HepG2 (cell line): ENCODE results near the gene CMTM1. TPM values are rescaled to one million over a fixed set of nuclear protein-coding genes. Genes with fewer than 3 reads are reported as not detected.
A peak's percentile ranks its signal among the peaks of the same experiment; 100 is the strongest.

Experiments
- CAMTA2 ChIP-seq: sonication (generic); formaldehyde crosslinking; IDR thresholded peaks from 2 replicates; pipeline ENCODE4 v1.4.0; 2020; ENCODE audit warnings: mild to moderate bottlenecking, missing genetic modification reagents, borderline replicate concordance
- EHMT2 ChIP-seq: fragments of 200-600 bp; sonication (generic); IDR thresholded peaks from 2 replicates; pipeline ENCODE4 v1.7.0; 2017; ENCODE audit warnings: antibody characterized with exemption, low read depth, low read length, borderline replicate concordance
- FOXO4 ChIP-seq: sonication (generic); formaldehyde crosslinking; conservative IDR thresholded peaks from 2 replicates; pipeline ENCODE4 v1.8.1; 2023; ENCODE audit warnings: missing genetic modification reagents
- JUNB ChIP-seq: sonication (generic); formaldehyde crosslinking; IDR thresholded peaks from 2 replicates; pipeline ENCODE4 v1.8.0; 2022; ENCODE audit warnings: missing genetic modification reagents, mild to moderate bottlenecking, borderline replicate concordance
- MXI1 ChIP-seq: IDR thresholded peaks from 3 replicates; pipeline ENCODE4 v1.6.1; 2012; ENCODE audit warnings: low read depth, low read length, inconsistent platforms, borderline replicate concordance
- SP2 ChIP-seq: sonication (generic); formaldehyde crosslinking; IDR thresholded peaks from 2 replicates; pipeline ENCODE4 v1.5.1; 2020; ENCODE audit warnings: mild to moderate bottlenecking, missing genetic modification reagents
- TOE1 ChIP-seq: sonication (generic); formaldehyde crosslinking; IDR thresholded peaks from 2 replicates; pipeline ENCODE4 v1.4.0; 2020; ENCODE audit warnings: mild to moderate bottlenecking, missing genetic modification reagents
- TSC22D2 ChIP-seq: sonication (generic); formaldehyde crosslinking; IDR thresholded peaks from 2 replicates; pipeline ENCODE4 v1.5.1; 2020; ENCODE audit warnings: missing genetic modification reagents, mild to moderate bottlenecking, borderline replicate concordance
- U2AF2 ChIP-seq: fragments of 200-400 bp; formaldehyde crosslinking; IDR thresholded peaks from 2 replicates; pipeline ENCODE4 v1.6.1; 2017; ENCODE audit warnings: low read depth, mild to moderate bottlenecking, low read length
- ZFP91 ChIP-seq: sonication (generic); formaldehyde crosslinking; IDR thresholded peaks from 2 replicates; pipeline ENCODE4 v1.9.0; 2022; ENCODE audit warnings: missing genetic modification reagents, mild to moderate bottlenecking, borderline replicate concordance
- ZHX1 ChIP-seq: sonication (generic); formaldehyde crosslinking; IDR thresholded peaks from 2 replicates; pipeline ENCODE4 v1.8.1; 2022; ENCODE audit warnings: low read depth, mild to moderate bottlenecking, missing genetic modification reagents
- ZNF335 ChIP-seq: sonication (generic); formaldehyde crosslinking; IDR thresholded peaks from 2 replicates; pipeline ENCODE4 v1.4.0; 2020; ENCODE audit warnings: missing genetic modification reagents
- ZNF432 ChIP-seq: sonication (generic); formaldehyde crosslinking; IDR thresholded peaks from 2 replicates; pipeline ENCODE4 v1.5.0; 2020; ENCODE audit warnings: missing genetic modification reagents, mild to moderate bottlenecking, borderline replicate concordance
- ZNF761 ChIP-seq: sonication (generic); formaldehyde crosslinking; conservative IDR thresholded peaks from 2 replicates; pipeline ENCODE4 v1.4.0; 2020; ENCODE audit warnings: mild to moderate bottlenecking, missing genetic modification reagents
- ZNF766 ChIP-seq: sonication (generic); formaldehyde crosslinking; IDR thresholded peaks from 2 replicates; pipeline ENCODE4 v1.5.0; 2020; ENCODE audit warnings: missing genetic modification reagents, borderline replicate concordance
- ZNF792 ChIP-seq: IDR thresholded peaks from 2 replicates; pipeline ENCODE4 v1.6.1; 2016
- ZNF879 ChIP-seq: sonication (generic); formaldehyde crosslinking; IDR thresholded peaks from 2 replicates; pipeline ENCODE4 v1.8.1; 2023; ENCODE audit warnings: missing genetic modification reagents
- polyA plus RNA-seq, 8 experiments: library from polyadenylated mRNA; depleted of rRNA in 3 of 8; stranded (reverse) in 7 of 8; unstranded in 1 of 8; fragments of >200 nt; fragmentation: Illumina TruSeq in 4 of 8; extraction: Trizol in 4 of 8; gene quantifications; 2 replicates each; pipeline versions ENCODE4 v1.2.1 to v1.2.3, GENCODE V29; 2011 to 2016; ENCODE audit warnings: low read depth in 4 of 8, missing spikeins in 1 of 8, mixed read lengths in 1 of 8; ENCODE audit not compliant: insufficient read depth in 1 of 8
- total RNA-seq, 5 experiments: library from RNA; depleted of rRNA; stranded (reverse); fragments of >200 nt; fragmentation: Illumina TruSeq; extraction: Trizol; gene quantifications; 2 replicates each; pipeline ENCODE4 v1.2.3, GENCODE V29; 2016; ENCODE audit warnings: low read depth in 1 of 5
- TF ChIP-seq, protein P1 (sequence below): IDR thresholded peaks from 2 replicates; pipeline ENCODE4 v1.6.1; 2016; ENCODE audit warnings: low read depth
- TF ChIP-seq, protein P2 (sequence below): sonication (generic); formaldehyde crosslinking; IDR thresholded peaks from 2 replicates; pipeline ENCODE4 v1.8.1; 2023; ENCODE audit warnings: mild to moderate bottlenecking, missing genetic modification reagents

The CMTM1 gene
- total and polyA plus RNA-seq, 2 of the 13 experiments (the other 11 are each of a cell fraction or from before 2014, with no cell fraction given), result 1.7 to 2.9 TPM

DNA sequence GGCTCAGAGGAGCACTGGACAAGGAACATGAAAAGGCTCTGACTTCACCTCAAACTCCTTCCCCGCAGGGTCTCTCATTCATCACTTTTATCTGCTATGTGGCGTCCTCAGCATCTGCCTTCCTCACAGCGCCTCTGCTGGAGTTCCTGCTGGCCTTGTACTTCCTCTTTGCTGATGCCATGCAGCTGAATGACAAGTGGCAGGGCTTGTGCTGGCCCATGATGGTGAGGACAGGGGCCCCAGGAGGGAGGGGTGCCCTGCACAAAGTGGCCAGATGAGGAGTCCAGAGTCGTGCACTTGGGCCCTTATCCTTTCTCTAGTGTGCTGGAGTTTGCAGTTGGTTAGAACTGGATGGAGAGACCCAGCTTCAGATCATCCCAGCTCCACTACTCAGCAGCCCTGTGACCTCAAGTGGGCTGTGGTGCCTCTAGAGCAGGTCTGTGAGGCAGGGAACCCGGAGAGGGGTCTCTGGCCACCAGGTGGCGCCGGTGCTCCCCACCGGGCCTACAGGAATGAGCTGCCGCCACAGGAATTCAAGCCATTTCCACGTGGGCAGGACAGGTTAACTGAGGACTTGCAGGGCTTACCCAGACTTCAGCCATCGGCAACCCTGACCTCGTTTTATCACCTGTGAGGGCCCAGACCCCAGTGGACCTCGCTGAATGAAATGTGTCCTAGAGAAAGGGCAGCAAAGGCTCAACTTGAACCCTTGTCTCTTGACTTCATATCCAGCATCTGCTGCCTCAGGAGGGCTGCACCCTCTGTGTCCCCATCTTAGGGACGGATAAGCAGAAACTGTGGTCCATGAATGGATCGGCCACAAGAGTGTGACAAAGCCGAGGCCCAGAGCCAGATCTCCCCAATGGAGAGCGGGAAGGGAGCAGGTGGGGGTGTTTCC lies 42.3 kb downstream of the CMTM1 start (continued):
- TF ChIP-seq ZNF432 (no peak), TSC22D2 (CRISPR knock-in tag) (peak; percentile 60; the same call in 1 of the 2 replicates), FOXO4 (CRISPR knock-in tag) (no peak), MXI1 (peak; percentile 98; the same call in 2 of the 3 replicates), JUNB (no peak), SP2 (no peak), EHMT2 (no peak), ZFP91 (CRISPR knock-in tag) (peak; percentile 70), U2AF2 (no peak), ZNF879 (CRISPR knock-in tag) (peak; percentile 71; the same call in 1 of the 2 replicates), ZNF792 (CRISPR knock-in tag) (peak; percentile 70; the same call in 1 of the 2 replicates), ZNF335 (peak; percentile 96), ZNF761 (CRISPR knock-in tag) (0 out of 2 replicates have a peak, but pooled peaks have one; percentile 77), TOE1 (CRISPR knock-in tag) (peak; percentile 83; the same call in 1 of the 2 replicates), ZNF766 (CRISPR knock-in tag) (peak; percentile 88; the same call in 1 of the 2 replicates), CAMTA2 (CRISPR knock-in tag) (0 out of 2 replicates have a peak, but pooled peaks have one; percentile 64), ZHX1 (no peak)
- TF ChIP-seq, protein P1, sequence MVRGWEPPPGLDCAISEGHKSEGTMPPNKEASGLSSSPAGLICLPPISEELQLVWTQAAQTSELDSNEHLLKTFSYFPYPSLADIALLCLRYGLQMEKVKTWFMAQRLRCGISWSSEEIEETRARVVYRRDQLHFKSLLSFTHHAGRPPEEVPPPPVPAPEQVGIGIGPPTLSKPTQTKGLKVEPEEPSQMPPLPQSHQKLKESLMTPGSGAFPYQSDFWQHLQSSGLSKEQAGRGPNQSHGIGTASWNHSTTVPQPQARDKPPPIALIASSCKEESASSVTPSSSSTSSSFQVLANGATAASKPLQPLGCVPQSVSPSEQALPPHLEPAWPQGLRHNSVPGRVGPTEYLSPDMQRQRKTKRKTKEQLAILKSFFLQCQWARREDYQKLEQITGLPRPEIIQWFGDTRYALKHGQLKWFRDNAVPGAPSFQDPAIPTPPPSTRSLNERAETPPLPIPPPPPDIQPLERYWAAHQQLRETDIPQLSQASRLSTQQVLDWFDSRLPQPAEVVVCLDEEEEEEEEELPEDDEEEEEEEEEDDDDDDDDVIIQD (CRISPR knock-in tag), result peak; percentile 76
- TF ChIP-seq, protein P2, sequence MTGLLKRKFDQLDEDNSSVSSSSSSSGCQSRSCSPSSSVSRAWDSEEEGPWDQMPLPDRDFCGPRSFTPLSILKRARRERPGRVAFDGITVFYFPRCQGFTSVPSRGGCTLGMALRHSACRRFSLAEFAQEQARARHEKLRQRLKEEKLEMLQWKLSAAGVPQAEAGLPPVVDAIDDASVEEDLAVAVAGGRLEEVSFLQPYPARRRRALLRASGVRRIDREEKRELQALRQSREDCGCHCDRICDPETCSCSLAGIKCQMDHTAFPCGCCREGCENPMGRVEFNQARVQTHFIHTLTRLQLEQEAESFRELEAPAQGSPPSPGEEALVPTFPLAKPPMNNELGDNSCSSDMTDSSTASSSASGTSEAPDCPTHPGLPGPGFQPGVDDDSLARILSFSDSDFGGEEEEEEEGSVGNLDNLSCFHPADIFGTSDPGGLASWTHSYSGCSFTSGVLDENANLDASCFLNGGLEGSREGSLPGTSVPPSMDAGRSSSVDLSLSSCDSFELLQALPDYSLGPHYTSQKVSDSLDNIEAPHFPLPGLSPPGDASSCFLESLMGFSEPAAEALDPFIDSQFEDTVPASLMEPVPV, result peak; percentile 84
